Measurements from ENCODE around the gene NPAS1.
"Not testable (repeated sequence)": the region's sequence is repeated elsewhere in the genome, so short reads cannot be mapped to it uniquely, and the experiment has no call there.

Gene NPAS1

DNA sequence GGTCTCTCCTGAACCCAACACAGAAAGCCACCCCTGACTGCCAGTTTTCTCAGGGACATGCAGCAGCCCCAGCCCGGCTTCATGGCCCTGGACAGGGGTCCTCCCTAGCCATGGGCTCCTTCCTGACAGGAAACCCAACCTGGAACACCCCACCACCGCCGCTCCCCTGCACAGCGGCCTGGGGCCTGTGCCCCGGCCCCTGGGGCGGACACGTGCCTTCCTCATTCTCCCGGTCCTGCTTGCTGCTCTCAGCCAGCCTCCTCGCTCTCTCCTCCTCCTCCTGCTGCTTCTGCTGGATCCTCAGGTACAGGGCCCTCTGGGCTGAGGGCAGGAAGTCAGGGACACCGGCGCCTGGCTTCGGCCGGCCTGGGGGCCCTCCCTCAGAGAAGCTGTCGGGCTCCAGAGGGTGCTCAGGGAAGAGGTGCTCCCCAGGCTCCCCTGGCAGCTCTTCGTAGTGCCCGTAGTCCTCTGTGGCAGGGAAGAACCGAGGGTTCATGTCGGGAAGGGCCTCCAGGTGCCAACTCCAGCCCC lies 49.3 kb downstream of the NPAS1 start:
- Mint-ChIP-seq H3K27ac (peak overlapping the region; percentile 32), H3K4me3 (no peak overlapping the region), H3K4me1 (peaks cover 12% of the 10 kb centered on the region), H3K9me3 (no peaks in the 10 kb centered on the region), H3K36me3 (peaks cover 94% of the 10 kb centered on the region)
- no peak for DNase-seq (ENCODE audit: low spot score in 2 of 2)
- ATAC-seq, result no peak

DNA sequence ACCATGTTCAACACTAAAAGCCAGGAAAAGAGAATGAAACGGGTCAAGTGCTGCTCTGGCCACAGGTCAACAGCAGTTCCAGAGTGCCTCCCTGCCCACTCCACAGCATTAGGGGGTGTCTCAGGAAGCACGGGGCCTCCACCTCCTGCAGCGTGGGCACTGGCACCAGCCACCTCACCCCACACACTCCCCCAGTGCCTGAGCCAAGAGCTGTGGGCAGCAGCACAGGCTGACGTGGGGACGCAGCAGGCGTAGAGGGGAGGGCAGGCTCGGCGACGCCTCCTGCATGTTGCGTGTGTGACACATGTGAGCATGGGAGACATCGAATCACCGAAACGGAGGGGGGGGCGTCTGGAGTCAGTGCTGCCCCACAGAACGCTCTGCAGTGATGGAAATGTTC lies 50.2 kb downstream of the NPAS1 start:
- no peak for ATAC-seq
- Mint-ChIP-seq H3K4me3 (no peak overlapping the region), H3K9me3 (no peaks in the 10 kb centered on the region), H3K4me1 (peaks cover 12% of the 10 kb centered on the region), H3K36me3 (peaks cover 94% of the 10 kb centered on the region), H3K27ac (peak overlapping the region; percentile 32)
- DNase-seq (ENCODE audit: low spot score in 2 of 2), result no peak

DNA sequence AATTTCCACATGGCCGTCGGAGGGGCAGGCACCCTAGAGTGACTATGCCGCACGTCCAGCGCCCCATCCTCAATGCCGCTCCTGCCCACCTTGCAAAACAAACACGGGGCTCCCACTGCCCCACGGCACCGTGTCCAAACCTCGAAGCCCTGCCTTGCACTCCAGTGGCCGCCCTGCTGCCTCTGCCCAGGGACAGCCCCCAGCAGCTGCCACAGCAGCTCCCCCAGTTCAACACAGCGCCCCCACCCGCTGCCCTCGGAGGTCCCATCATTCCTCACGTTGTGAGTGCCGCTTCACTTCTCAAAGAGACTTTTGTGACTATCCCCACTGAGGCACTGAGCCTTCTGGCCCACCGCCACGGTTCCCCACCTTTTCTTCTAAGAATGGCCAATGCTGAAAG lies 51.1 kb downstream of the NPAS1 start:
- H3K36me3 Mint-ChIP-seq, result peaks cover 94% of the 10 kb centered on the region
- H3K4me3 Mint-ChIP-seq, result no peak overlapping the region
- no peaks in the 10 kb centered on the region for H3K9me3 Mint-ChIP-seq
- H3K27ac Mint-ChIP-seq, result peak overlapping the region; percentile 58
- H3K4me1 Mint-ChIP-seq, result peaks cover 18% of the 10 kb centered on the region
- ATAC-seq (no peak), DNase-seq (ENCODE audit: low spot score in 2 of 2) (no peak)

DNA sequence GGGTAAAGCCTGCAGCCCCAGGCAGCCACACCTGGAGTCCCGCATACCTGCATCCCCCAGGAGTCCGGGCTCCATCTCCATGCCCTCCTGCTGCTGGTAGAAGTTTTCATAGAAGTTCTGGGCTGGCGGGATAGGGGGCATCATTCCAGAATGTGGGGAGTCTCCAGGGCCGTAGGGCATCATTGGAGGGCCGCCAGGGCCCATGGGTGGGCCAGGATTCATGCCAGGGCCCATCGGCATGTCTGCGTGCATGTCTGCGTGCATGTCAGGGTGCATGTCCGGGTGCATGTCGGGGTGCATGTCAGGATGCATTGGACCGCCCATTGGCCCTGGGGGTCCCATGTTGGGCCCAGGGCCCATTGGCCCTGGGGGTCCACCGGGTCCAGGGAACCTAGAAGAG lies 52.1 kb downstream of the NPAS1 start:
- DNase-seq (ENCODE audit: low spot score in 2 of 2) (no peak), ATAC-seq (no peak)
- H3K9me3 Mint-ChIP-seq, result no peaks in the 10 kb centered on the region
- H3K36me3 Mint-ChIP-seq, result peaks cover 94% of the 10 kb centered on the region
- no peak overlapping the region for H3K27ac Mint-ChIP-seq
- H3K4me3 Mint-ChIP-seq, result no peak overlapping the region
- peaks cover 19% of the 10 kb centered on the region for H3K4me1 Mint-ChIP-seq

DNA sequence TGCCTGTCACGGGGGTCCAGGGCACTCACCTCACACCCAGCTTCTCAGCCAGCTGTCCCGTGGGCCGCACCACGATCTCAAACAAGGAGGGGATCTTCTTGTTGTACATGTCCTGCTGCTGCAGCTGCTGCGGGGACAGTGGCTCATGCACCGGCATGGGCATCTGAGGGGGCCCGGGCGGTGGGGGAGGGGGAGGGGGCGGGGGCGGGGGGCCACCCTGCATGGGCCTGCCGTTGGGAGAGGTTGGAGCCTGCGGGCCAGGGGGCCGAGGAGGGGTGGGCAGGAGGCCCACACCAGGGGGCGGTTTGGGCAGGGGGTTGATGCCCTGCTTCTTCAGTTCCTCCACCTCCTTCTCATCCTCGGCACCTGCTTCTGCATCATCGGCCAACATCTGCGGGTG lies 52.7 kb downstream of the NPAS1 start:
- H3K4me1 Mint-ChIP-seq, result peaks cover 19% of the 10 kb centered on the region
- no peak overlapping the region for H3K4me3 Mint-ChIP-seq
- H3K27ac Mint-ChIP-seq, result no peak overlapping the region
- peaks cover 98% of the 10 kb centered on the region for H3K36me3 Mint-ChIP-seq
- no peaks in the 10 kb centered on the region for H3K9me3 Mint-ChIP-seq
- no peak for DNase-seq (ENCODE audit: low spot score in 2 of 2)
- ATAC-seq, result no peak

DNA sequence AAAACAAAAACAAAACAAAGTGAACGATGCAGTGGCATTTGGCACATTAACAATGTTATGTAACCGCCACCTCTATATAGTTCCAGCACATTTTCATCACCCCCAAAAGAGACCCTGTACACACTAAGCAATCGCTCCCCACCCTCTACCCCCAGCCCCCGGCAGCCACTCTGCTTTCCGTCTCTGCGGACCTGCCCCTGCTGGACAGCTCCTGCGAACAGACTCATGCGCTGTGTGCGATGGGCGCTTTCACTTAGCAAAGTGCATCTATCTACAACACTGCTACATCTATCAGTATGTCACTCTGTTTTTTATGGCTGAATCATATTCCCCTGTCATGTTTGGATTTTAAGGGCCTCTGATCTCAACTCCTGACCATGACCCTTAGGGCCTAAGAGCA lies 53.9 kb downstream of the NPAS1 start:
- H3K36me3 Mint-ChIP-seq, result peaks cover 99% of the 10 kb centered on the region
- no peaks in the 10 kb centered on the region for H3K9me3 Mint-ChIP-seq
- no peak overlapping the region for H3K27ac Mint-ChIP-seq
- no peak for ATAC-seq
- no peak for DNase-seq (ENCODE audit: low spot score in 2 of 2)
- peaks cover 19% of the 10 kb centered on the region for H3K4me1 Mint-ChIP-seq
- H3K4me3 Mint-ChIP-seq, result no peak overlapping the region

DNA sequence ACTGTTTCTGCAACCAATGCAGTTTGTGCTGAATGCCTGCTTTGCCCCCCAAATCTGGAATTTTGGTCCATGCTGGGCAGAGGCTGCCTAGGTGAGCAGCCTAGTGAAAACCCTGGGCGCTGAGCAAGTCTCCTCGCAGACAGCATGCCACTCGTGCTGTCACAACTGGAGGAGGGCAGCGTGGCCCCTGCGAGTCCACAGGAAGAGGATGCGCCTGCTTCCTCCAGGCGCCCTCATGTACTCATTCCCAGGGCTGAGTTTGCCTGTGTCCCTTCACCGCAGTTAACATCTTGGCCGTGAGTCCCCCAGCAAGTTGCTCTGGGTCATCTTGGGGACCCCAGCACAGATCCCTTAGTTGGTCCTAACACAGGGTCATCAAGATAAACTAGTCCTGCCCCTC lies 55.0 kb downstream of the NPAS1 start:
- H3K36me3 Mint-ChIP-seq, result peaks cover 99% of the 10 kb centered on the region

DNA sequence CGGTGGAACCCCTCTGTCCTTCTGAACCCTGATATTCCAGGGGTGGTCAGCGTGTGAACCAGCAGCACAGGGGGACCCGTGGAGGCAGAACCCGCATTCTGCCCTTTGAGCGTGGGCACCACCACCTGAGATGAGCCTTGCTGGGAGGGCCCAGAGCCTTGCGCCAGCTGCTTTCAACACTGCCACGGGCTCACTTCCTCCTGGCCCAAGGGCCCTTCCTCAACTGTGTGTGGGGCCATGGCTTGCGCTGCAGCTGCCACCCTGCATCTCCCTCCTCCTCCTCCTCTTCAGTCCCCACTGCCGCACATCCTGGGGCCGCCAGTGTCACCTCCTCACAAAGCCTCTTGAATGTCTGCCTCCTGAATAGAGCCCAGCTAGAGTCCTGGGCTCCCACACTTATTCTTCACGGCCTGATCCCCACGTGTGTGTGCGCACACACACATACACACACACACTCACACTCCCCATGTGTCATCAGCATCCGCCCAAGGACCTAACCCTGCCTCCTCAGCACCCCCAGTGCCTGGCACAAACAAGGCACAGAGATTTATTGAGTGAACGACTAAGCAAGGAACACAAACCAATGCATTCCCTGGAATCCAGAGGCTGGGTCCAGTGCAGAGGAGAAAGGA lies 55.7 kb downstream of the NPAS1 start:
- ATAC-seq, result no peak
- Mint-ChIP-seq H3K4me1 (peaks cover 19% of the 10 kb centered on the region), H3K36me3 (peaks cover 99% of the 10 kb centered on the region)

More for the DNA sequence above, 55.0 kb downstream of the NPAS1 start:
- peaks cover 19% of the 10 kb centered on the region for H3K4me1 Mint-ChIP-seq
- H3K4me3 Mint-ChIP-seq, result no peak overlapping the region
- DNase-seq (ENCODE audit: low spot score in 2 of 2), result no peak
- H3K9me3 Mint-ChIP-seq, result no peaks in the 10 kb centered on the region
- H3K27ac Mint-ChIP-seq, result no peak overlapping the region
- no peak for ATAC-seq

DNA sequence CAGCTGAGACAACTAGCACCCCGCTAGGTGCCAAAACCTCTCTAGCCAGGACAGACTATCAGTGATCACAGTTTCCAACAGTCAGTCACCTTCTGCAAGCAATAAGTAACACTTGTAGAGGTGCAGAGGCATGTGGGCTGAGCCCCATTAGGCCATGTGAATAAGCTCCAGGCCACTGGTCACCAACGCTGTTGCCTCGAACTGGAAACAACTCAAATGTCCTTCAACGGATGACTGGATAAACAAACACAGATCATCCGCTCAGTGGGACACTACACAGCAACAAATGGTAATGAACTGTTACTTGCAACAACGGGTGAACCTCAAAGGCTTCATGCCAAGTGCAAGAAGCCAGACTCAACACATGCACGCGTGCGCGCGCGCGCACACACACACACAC lies 56.3 kb downstream of the NPAS1 start:
- peaks cover 99% of the 10 kb centered on the region for H3K36me3 Mint-ChIP-seq
- no peak overlapping the region for H3K27ac Mint-ChIP-seq
- ATAC-seq (no peak), DNase-seq (ENCODE audit: low spot score in 2 of 2) (no peak)
- H3K4me1 Mint-ChIP-seq, result peaks cover 15% of the 10 kb centered on the region
- H3K4me3 Mint-ChIP-seq, result no peak overlapping the region
- no peaks in the 10 kb centered on the region for H3K9me3 Mint-ChIP-seq

More for the DNA sequence above, 55.7 kb downstream of the NPAS1 start:
- Mint-ChIP-seq H3K4me3 (no peak overlapping the region), H3K27ac (peak overlapping the region; percentile 74), H3K9me3 (no peaks in the 10 kb centered on the region)
- no peak for DNase-seq (ENCODE audit: low spot score in 2 of 2)

DNA sequence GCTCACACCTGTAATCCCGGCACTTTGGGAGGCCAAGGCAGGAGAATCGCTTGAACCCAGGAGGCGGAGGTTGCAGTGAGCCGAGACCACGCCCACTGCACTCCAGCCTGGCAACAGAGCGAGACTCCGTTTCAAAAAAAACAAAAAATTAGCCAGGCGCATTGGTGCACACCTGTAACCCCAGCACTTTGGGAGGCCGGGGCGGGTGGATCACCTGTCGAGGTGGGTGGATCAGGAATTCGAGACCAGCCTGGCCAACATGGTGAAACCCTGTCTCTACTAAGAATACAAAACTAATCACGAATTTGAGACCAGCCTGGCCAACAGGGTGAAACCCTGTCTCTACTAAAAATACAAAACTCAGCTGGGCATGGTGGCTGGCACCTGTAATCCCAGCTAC lies 58.7 kb downstream of the NPAS1 start:
- DNase-seq (ENCODE audit: low spot score in 2 of 2); H3K27ac Mint-ChIP-seq; H3K9me3 Mint-ChIP-seq; ATAC-seq; H3K4me3 Mint-ChIP-seq: not testable (repeated sequence)
- peaks cover 13% of the 10 kb centered on the region for H3K4me1 Mint-ChIP-seq
- peaks cover 100% of the 10 kb centered on the region for H3K36me3 Mint-ChIP-seq

DNA sequence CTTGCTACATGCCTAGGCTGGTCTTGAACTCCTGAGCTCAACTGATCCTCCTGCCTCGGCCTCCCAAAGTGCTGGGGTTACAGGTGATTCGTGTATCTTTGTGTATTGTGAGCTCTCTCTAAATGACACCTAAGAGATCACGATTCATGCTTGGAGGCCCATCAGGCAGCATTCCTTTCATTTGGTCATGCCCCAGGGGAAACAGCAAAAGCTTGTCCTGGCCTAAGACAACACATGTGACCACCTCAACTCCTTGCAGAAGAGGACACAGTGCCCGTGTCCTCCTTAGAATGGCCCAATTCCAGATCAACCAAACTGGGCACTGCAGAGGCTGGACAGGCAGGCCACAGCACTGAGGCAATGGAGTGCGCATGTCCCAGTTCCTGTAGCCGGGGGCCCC lies 61.5 kb downstream of the NPAS1 start:
- ATAC-seq, result no peak

DNA sequence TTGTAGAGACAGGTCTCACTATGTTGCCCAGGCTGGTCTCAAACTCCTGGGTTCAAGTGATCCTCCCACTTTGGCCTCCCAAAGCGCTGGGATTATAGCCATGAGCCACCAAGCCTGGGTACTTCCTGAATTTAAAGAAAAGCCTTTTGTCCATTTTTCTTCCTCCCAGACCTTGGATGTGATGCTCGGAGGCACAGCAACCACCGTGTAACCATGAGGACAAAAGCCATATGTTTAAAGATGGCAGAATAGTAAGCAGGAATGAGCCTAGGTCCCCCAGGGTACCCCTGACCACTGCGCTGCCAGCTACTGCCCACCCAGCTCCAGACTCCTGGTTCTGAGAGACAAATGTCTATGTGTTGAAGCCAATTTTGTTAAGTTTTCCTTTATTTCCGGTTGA lies 62.9 kb downstream of the NPAS1 start:
- no peak overlapping the region for H3K4me3 Mint-ChIP-seq
- ATAC-seq (no peak), DNase-seq (ENCODE audit: low spot score in 2 of 2) (no peak)
- H3K4me1 Mint-ChIP-seq, result peaks cover 6% of the 10 kb centered on the region
- H3K27ac Mint-ChIP-seq, result no peak overlapping the region
- peaks cover 100% of the 10 kb centered on the region for H3K36me3 Mint-ChIP-seq
- no peaks in the 10 kb centered on the region for H3K9me3 Mint-ChIP-seq

More for the DNA sequence above, 61.5 kb downstream of the NPAS1 start:
- Mint-ChIP-seq H3K4me1 (peaks cover 6% of the 10 kb centered on the region), H3K4me3 (no peak overlapping the region), H3K36me3 (peaks cover 100% of the 10 kb centered on the region), H3K27ac (no peak overlapping the region), H3K9me3 (no peaks in the 10 kb centered on the region)
- no peak for DNase-seq (ENCODE audit: low spot score in 2 of 2)

DNA sequence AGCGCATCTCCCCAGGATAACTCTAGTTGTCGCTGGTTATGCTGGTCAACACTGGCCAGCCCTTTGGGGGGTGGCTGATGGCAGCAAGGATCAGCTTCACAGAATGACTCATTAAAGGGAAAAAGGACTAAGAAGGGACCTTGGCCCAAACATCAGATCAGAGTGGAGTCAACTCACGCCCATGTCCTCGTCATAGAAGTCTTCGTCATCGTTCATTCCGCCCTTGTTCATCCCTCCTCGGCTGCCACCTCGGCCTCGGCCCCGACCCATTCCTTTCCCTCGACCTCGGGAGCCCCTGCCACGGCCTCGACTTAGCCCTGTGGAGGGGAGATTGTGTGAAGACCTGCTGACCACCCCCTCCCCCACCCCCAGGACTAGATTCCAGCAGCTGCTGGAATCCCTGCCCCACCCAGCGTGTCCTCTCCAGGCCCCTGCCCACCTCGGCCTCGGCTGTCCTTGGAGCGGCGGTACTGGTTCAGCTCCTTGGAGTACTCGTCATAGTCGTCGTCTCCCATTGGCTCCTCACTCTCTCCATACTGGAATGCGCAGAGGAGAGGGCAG lies 65.3 kb downstream of the NPAS1 start:
- DNase-seq (ENCODE audit: low spot score in 2 of 2), result no peak
- no peak for ATAC-seq
- Mint-ChIP-seq H3K36me3 (peaks cover 100% of the 10 kb centered on the region), H3K4me1 (peaks cover 8% of the 10 kb centered on the region), H3K4me3 (no peak overlapping the region), H3K9me3 (no peaks in the 10 kb centered on the region), H3K27ac (peak overlapping the region; percentile 71)

DNA sequence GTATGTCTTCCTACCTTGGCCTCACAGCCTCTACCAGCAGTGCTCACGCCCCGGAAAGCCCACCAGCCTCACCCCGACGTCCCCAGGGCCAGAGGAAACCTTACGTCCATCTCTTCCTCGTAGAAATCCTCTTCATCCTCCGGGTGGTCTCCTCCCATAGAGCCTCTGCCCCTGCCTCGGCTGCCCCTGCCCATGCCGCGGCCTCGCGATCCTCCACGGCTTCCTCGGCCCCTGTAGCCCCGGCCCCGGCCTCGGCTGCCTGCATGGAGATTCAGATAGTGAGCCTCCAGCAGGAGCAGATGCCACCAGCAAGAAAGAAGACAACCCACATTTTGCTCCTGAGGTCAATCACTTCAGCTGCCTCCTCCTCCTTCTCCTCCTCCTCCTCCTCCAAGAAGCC lies 66.6 kb downstream of the NPAS1 start:
- peaks cover 100% of the 10 kb centered on the region for H3K36me3 Mint-ChIP-seq
- peak overlapping the region; percentile 76 for H3K27ac Mint-ChIP-seq
- H3K4me3 Mint-ChIP-seq, result no peak overlapping the region
- peaks cover 13% of the 10 kb centered on the region for H3K4me1 Mint-ChIP-seq
- ATAC-seq (no peak), DNase-seq (ENCODE audit: low spot score in 2 of 2) (no peak)
- no peaks in the 10 kb centered on the region for H3K9me3 Mint-ChIP-seq

DNA sequence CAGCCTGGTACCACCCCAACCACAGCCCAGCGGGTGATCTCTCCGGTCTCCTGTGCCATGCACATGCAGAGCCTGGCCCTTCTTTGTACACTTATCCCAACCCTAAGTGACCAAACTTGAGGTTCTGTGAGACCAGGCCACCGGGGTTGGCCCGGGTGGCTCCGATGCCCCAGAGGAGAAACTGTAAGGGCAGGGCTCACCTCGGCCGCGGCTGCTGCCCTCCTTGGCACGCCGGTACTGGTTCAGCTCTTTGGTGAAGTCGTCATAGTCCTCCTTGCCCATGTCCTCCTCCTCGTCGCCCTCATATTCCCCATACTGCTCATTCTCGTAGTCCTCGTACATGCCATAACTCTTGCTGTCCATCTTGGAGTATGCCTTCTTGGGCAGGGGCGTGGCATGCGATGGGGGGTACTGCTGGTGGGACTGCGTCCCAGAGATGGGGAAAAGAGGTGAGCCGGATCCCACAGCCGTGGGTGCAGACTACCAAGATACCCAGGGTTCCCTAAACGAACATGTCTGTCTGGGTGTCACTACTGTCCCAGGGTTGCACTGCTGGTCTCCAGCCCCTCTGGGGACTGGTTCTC lies 70.2 kb downstream of the NPAS1 start:
- DNase-seq (ENCODE audit: low spot score in 2 of 2) (no peak), ATAC-seq (no peak)
- Mint-ChIP-seq H3K9me3 (no peaks in the 10 kb centered on the region), H3K4me3 (peak overlapping the region; percentile 38), H3K27ac (peak overlapping the region; percentile 61), H3K36me3 (peaks cover 100% of the 10 kb centered on the region), H3K4me1 (peaks cover 39% of the 10 kb centered on the region)

DNA sequence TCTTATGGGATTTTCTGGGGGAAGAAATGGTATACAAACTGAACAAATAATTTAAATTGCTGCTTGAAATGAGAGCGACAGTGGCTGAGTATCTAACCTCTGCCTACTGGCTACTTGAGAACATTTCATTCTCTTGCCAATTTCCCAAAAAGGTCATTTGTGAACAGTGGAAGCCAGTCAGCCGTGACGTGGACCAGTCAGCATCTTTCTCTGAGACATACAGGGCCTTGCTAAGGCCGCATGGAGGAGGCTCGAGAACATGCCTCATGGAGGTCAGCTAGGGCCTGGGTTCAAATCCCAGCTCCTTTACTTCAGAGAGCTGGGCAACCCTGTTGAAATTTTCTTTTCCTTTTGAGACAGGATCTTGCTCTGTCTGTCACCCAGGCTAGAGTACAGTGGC lies 73.6 kb downstream of the NPAS1 start:
- ATAC-seq (no peak), DNase-seq (ENCODE audit: low spot score in 2 of 2) (no peak)
- Mint-ChIP-seq H3K36me3 (peaks cover 73% of the 10 kb centered on the region), H3K4me1 (peaks cover 65% of the 10 kb centered on the region), H3K4me3 (peak overlapping the region; percentile 95), H3K9me3 (no peaks in the 10 kb centered on the region), H3K27ac (peak overlapping the region; percentile 100)
